Kidney epithelial cell (primary cell): Measurements from ENCODE around the gene DLG2. TPM values are rescaled to one million over a fixed set of nuclear protein-coding genes. Genes with fewer than 3 reads are reported as not detected.

Experiments used
- DNase-seq: peaks from one replicate; pipeline ENCODE4 v3.0.0-alpha.2; 2010; ENCODE audit warnings: low read depth
- H3K27me3 ChIP-seq: 2 replicates; pipeline ENCODE4 v1.6.0; 2011; ENCODE audit warnings: low read length; ENCODE audit not compliant: control insufficient read depth, insufficient read depth
- H3K36me3 ChIP-seq: 2 replicates; pipeline ENCODE4 v1.5.1; 2011; ENCODE audit warnings: low read length; ENCODE audit not compliant: control insufficient read depth, insufficient read depth
- H3K4me3 ChIP-seq: 2 replicates; pipeline ENCODE4 v1.5.1; 2011; ENCODE audit warnings: low read depth, mild to moderate bottlenecking, control low read depth, low read length
- CTCF ChIP-seq: IDR thresholded peaks from 2 replicates; pipeline ENCODE4 v1.5.1; 2011; ENCODE audit warnings: mild to moderate bottlenecking, moderate library complexity, low read length, control low read depth, inconsistent platforms; ENCODE audit not compliant: insufficient read depth, poor library complexity, severe bottlenecking
- total RNA-seq: library from RNA; depleted of rRNA; stranded (reverse); fragments of >200 nt; gene quantifications from 2 replicates; pipeline ENCODE4 v1.2.3, GENCODE V29; 2015

Gene DLG2
- total RNA-seq, 1 donor from 2014 or later, result 0.75 TPM

- peak; percentile 24 for TF ChIP-seq CTCF
- peak overlapping the region; percentile 27 for H3K4me3 ChIP-seq
- H3K36me3 ChIP-seq, result no peaks in the 10 kb centered on the region
- no peaks in the 10 kb centered on the region for H3K27me3 ChIP-seq
- DNase-seq, result no peak
Measured at GRCh38 chr11:84437071-84437980, 1189.8 kb downstream of the DLG2 start.

- Histone ChIP-seq H3K36me3 (no peaks in the 10 kb centered on the region), H3K4me3 (no peak overlapping the region), H3K27me3 (no peaks in the 10 kb centered on the region)
- no peak for DNase-seq
- no peak for TF ChIP-seq CTCF
Measured at GRCh38 chr11:84430661-84431060, 1196.5 kb downstream of the DLG2 start.

- TF ChIP-seq CTCF, result no peak
- Histone ChIP-seq H3K27me3 (no peaks in the 10 kb centered on the region), H3K4me3 (no peak overlapping the region), H3K36me3 (no peaks in the 10 kb centered on the region)
- DNase-seq, result no peak
Measured at GRCh38 chr11:84425673-84426072, 1201.5 kb downstream of the DLG2 start.

- Histone ChIP-seq H3K4me3 (no peak overlapping the region), H3K36me3 (no peaks in the 10 kb centered on the region), H3K27me3 (no peaks in the 10 kb centered on the region)
- no peak for DNase-seq
- no peak for TF ChIP-seq CTCF
Measured at GRCh38 chr11:84420271-84420670, 1206.9 kb downstream of the DLG2 start.

- Histone ChIP-seq H3K36me3 (no peaks in the 10 kb centered on the region), H3K27me3 (no peaks in the 10 kb centered on the region), H3K4me3 (no peak overlapping the region)
- no peak for DNase-seq
- no peak for TF ChIP-seq CTCF
Measured at GRCh38 chr11:84419616-84420015, 1207.5 kb downstream of the DLG2 start.
